B cell (primary cell): ENCODE results near the gene MAVS. TPM values are rescaled to one million over a fixed set of nuclear protein-coding genes. Genes with fewer than 3 reads are reported as not detected.

Experiments used
- ATAC-seq: fragments of 200-7000 bp; cut with Tn5 transposase; one replicate; pipeline ENCODE4 v1.10.0; 2021; ENCODE audit warnings: low read depth, mild to moderate bottlenecking, moderate number of reproducible peaks, moderate library complexity
- CTCF ChIA-PET: fragments of 350-600 bp; sonication (Branson Sonifier 250); formaldehyde crosslinking; loops from one replicate; lab custom pipeline; 2021; ENCODE audit warnings: antibody characterized with exemption, inconsistent platforms; lab: Charles Lee
- POLR2A ChIA-PET: fragments of 350-600 bp; sonication (Branson Sonifier 250); formaldehyde crosslinking; loops from one replicate; lab custom pipeline; 2021; ENCODE audit warnings: antibody characterized with exemption; lab: Charles Lee
- DNase-seq: peaks from one replicate; pipeline ENCODE4 v3.0.0; 2013
- H2AFZ ChIP-seq: 2 replicates; pipeline ENCODE4 v1.6.1; 2012; ENCODE audit warnings: mild to moderate bottlenecking, low read depth, low read length; ENCODE audit not compliant: insufficient read depth, poor library complexity, severe bottlenecking
- H3K27ac ChIP-seq, 2 donors: 1 replicate in 1 of 2; 2 replicates in 1 of 2; pipeline ENCODE4 v1.5.1; 2012 to 2013; ENCODE audit warnings: low read length in 2 of 2, mild to moderate bottlenecking in 2 of 2, moderate library complexity in 1 of 2
- H3K27me3 ChIP-seq, 4 experiments: fragments of 200-600 bp in 1 of 4; sonication (generic) in 1 of 4; replicated peaks in 1 of 4; 1 replicate in 2 of 4; 2 replicates in 2 of 4; pipeline versions ENCODE4 v1.6.1 to v1.7.0; 2013 to 2016; ENCODE audit warnings: low read length in 3 of 4, mild to moderate bottlenecking in 2 of 4, mixed read lengths in 1 of 4, moderate library complexity in 1 of 4; ENCODE audit not compliant: insufficient read depth in 4 of 4, control insufficient read depth in 3 of 4; ENCODE audit errors: control extremely low read depth in 1 of 4
- H3K36me3 ChIP-seq, 2 experiments: replicated peaks in 1 of 2; 1 replicate in 1 of 2; 2 replicates in 1 of 2; pipeline versions ENCODE4 v1.6.1 to v1.7.1; 2013; ENCODE audit warnings: low read length in 1 of 2; ENCODE audit not compliant: insufficient read depth in 2 of 2, control insufficient read depth in 1 of 2; ENCODE audit errors: control extremely low read depth in 1 of 2, extremely low read depth in 1 of 2
- H3K4me1 ChIP-seq, 2 donors: fragments of 200-600 bp in 1 of 2; sonication (generic) in 1 of 2; 1 replicate in 1 of 2; 2 replicates in 1 of 2; pipeline versions ENCODE4 v1.5.1 to v1.6.1; 2013 to 2017; ENCODE audit warnings: low read length in 2 of 2; ENCODE audit not compliant: control insufficient read depth in 2 of 2, insufficient read depth in 2 of 2
- H3K4me2 ChIP-seq: replicated peaks from 2 replicates; pipeline ENCODE3; 2012; ENCODE audit warnings: mild to moderate bottlenecking, low read depth, low read length; ENCODE audit not compliant: poor library complexity, severe bottlenecking
- H3K4me3 ChIP-seq, 5 experiments: fragments of 200-600 bp in 1 of 5; sonication (generic) in 1 of 5; 1 replicate in 3 of 5; 2 replicates in 2 of 5; pipeline versions ENCODE4 v1.5.1 to v1.7.0; 2011 to 2016; ENCODE audit warnings: low read length in 4 of 5, mild to moderate bottlenecking in 4 of 5, low read depth in 2 of 5, control low read depth in 1 of 5, moderate library complexity in 1 of 5; ENCODE audit not compliant: insufficient read depth in 1 of 5; ENCODE audit errors: control extremely low read depth in 1 of 5, extremely low read depth in 1 of 5
- H3K79me2 ChIP-seq: fragments of 200-600 bp; sonication (generic); one replicate; pipeline ENCODE4 v1.6.0; 2016; ENCODE audit warnings: low read length; ENCODE audit not compliant: control insufficient read depth, insufficient read depth
- H3K9ac ChIP-seq: fragments of 200-600 bp; sonication (generic); 2 replicates; pipeline ENCODE4 v1.6.1; 2017; ENCODE audit warnings: mild to moderate bottlenecking, low read length, moderate library complexity
- H3K9me3 ChIP-seq, 3 donors: one replicate each; pipeline versions ENCODE4 v1.6.1 to v1.7.1; 2013; ENCODE audit warnings: low read length in 2 of 3; ENCODE audit not compliant: control insufficient read depth in 2 of 3, insufficient read depth in 1 of 3; ENCODE audit errors: control extremely low read depth in 1 of 3
- H4K20me1 ChIP-seq: 2 replicates; pipeline ENCODE4 v1.6.0; 2012; ENCODE audit warnings: mild to moderate bottlenecking, low read length; ENCODE audit not compliant: insufficient read depth, control insufficient read depth, poor library complexity, severe bottlenecking
- H3K27ac Mint-ChIP-seq: one replicate; pipeline ENCODE4 v1.8.0; 2021; ENCODE audit warnings: mixed read lengths
- H3K27me3 Mint-ChIP-seq: one replicate; pipeline ENCODE4 v1.8.0; 2021; ENCODE audit warnings: mixed read lengths
- H3K4me1 Mint-ChIP-seq: one replicate; pipeline ENCODE4 v1.8.0; 2021; ENCODE audit warnings: mixed read lengths
- H3K4me3 Mint-ChIP-seq: one replicate; pipeline ENCODE4 v1.8.0; 2021; ENCODE audit warnings: mixed read lengths
- H3K9me3 Mint-ChIP-seq: one replicate; pipeline ENCODE4 v1.8.0; 2022; ENCODE audit warnings: mixed read lengths; ENCODE audit not compliant: insufficient read depth
- CTCF ChIP-seq: fragments of 200-600 bp; IDR thresholded peaks from one replicate; pipeline ENCODE4 v1.8.0; 2022; ENCODE audit warnings: antibody characterized with exemption, mild to moderate bottlenecking
- EZH2 ChIP-seq: IDR thresholded peaks from 2 replicates; pipeline ENCODE4 v1.6.1; 2012; ENCODE audit warnings: borderline replicate concordance, low read depth, mild to moderate bottlenecking, moderate library complexity, low read length; ENCODE audit not compliant: insufficient read depth, poor library complexity, severe bottlenecking
- WGBS: methylation state at CpG from one replicate; pipeline ENCODE4 v1.1.5; 2013; ENCODE audit warnings: missing lambda C conversion rate; ENCODE audit not compliant: insufficient coverage; 5-methylcytosine and 5-hydroxymethylcytosine counted together
- intact Hi-C: fragments of 100-400 bp; cut with micrococcal nuclease; formaldehyde crosslinking; loops from one replicate; pipeline ENCODE4 v1.10.0; 2022
- polyA plus RNA-seq: library from polyadenylated mRNA; depleted of rRNA; stranded (reverse); fragments of >200 nt; gene quantifications from 2 replicates; pipeline ENCODE4 v1.2.3, GENCODE V29; 2012
- total RNA-seq, 2 donors: library from RNA; stranded (reverse); fragments of 120-200 nt in 1 of 2; gene quantifications; 1 replicate in 1 of 2; 2 replicates in 1 of 2; pipeline versions ENCODE4 v1.2.3 to v1.2.4, GENCODE V29; 2013 to 2022

The MAVS gene
- total and polyA plus RNA-seq, 2 donors (not counting 1 experiment from before 2014, with no cell fraction given) = 17.2 to 52.2 TPM

GRCh38 chr20:3915691-3916090, 69.1 kb downstream of the MAVS start:
- H4K20me1 ChIP-seq = peaks cover 42% of the 10 kb centered on the region
- H3K79me2 ChIP-seq = peaks cover 60% of the 10 kb centered on the region
- H3K36me3 ChIP-seq = peaks cover 6 to 81% of the 10 kb centered on the region in 2 experiments
- no peak overlapping the region for H3K4me3 ChIP-seq
- intact Hi-C loops = no loop called here
- H3K4me2 ChIP-seq = no peak overlapping the region
- Mint-ChIP-seq H3K4me1 (peaks cover 9% of the 10 kb centered on the region), H3K9me3 (no peaks in the 10 kb centered on the region), H3K4me3 (no peak overlapping the region), H3K27ac (no peak overlapping the region), H3K27me3 (no peaks in the 10 kb centered on the region)
- H2AFZ ChIP-seq = no peak overlapping the region
- H3K27ac ChIP-seq = no peak overlapping the region
- no peak overlapping the region for H3K9ac ChIP-seq
- DNase-seq = no peak
- no peaks in the 10 kb centered on the region for H3K4me1 ChIP-seq
- H3K27me3 ChIP-seq = no peaks in the 10 kb centered on the region
- no peaks in the 10 kb centered on the region for H3K9me3 ChIP-seq
- ChIA-PET POLR2A (no interaction called here), CTCF (interaction anchor here (0.6 kb wide), 1 partner anchor 20 kb away, joined by 3 read pairs; no protein-coding TSS in a partner anchor)
- no peak for ATAC-seq
- TF ChIP-seq EZH2 (no peak), CTCF (no peak)
- 83% methylated on average over 1 of the region's 2 CpGs for WGBS

- H3K36me3 ChIP-seq = peaks cover 3 to 77% of the 10 kb centered on the region in 2 experiments
Observed at GRCh38 chr20:3916364-3916763, 69.7 kb downstream of the MAVS start.

More at GRCh38 chr20:3916364-3916763, 69.7 kb downstream of the MAVS start:
- H3K27me3 Mint-ChIP-seq = no peaks in the 10 kb centered on the region
- intact Hi-C loops = no loop called here
- H3K27ac ChIP-seq = no peak overlapping the region
- peaks cover 35% of the 10 kb centered on the region for H4K20me1 ChIP-seq
- no peak for TF ChIP-seq EZH2
- TF ChIP-seq CTCF = no peak
- H3K4me3 Mint-ChIP-seq = no peak overlapping the region
- H2AFZ ChIP-seq = no peak overlapping the region
- peaks cover 9% of the 10 kb centered on the region for H3K4me1 Mint-ChIP-seq
- H3K4me1 ChIP-seq = no peaks in the 10 kb centered on the region
- no peaks in the 10 kb centered on the region for H3K9me3 ChIP-seq
- H3K27me3 ChIP-seq = no peaks in the 10 kb centered on the region
- ChIA-PET CTCF (interaction anchor here (0.9 to 1.5 kb wide), 2 partner anchors 29 to 169 kb away, joined by 3 read pairs; no protein-coding TSS in a partner anchor), POLR2A (no interaction called here)
- WGBS = 81% methylated on average over 2 of the region's 2 CpGs
- no peak overlapping the region for H3K27ac Mint-ChIP-seq
- no peak overlapping the region for H3K9ac ChIP-seq
- H3K9me3 Mint-ChIP-seq = no peaks in the 10 kb centered on the region
- no peak overlapping the region for H3K4me2 ChIP-seq
- no peak overlapping the region for H3K4me3 ChIP-seq
- ATAC-seq = no peak
- peaks cover 54% of the 10 kb centered on the region for H3K79me2 ChIP-seq
- DNase-seq = no peak
